Body of pancreas (tissue), 4 donors: Measurements from ENCODE around the gene ARID1A. TPM values are rescaled to one million over a fixed set of nuclear protein-coding genes. Genes with fewer than 3 reads are reported as not detected.

ENCODE experiments used
- ATAC-seq: fragments of 150-250 bp; one replicate; pipeline ENCODE4 v1.9.1; 2016
- DNase-seq, 4 donors: peaks; one replicate each; pipeline ENCODE4 v3.0.0-alpha.2; 2019
- H3K27ac ChIP-seq, 4 donors: fragments of 200-600 bp; sonication (generic); 1 replicate in 3 of 4; 2 replicates in 1 of 4; pipeline versions ENCODE4 v1.5.1 to v1.6.1; 2016 to 2019; ENCODE audit warnings: mild to moderate bottlenecking in 1 of 4, mixed read lengths in 1 of 4, moderate library complexity in 1 of 4
- H3K27me3 ChIP-seq, 2 donors: fragments of 200-600 bp; sonication (generic); one replicate each; pipeline ENCODE4 v1.6.0; 2016; ENCODE audit warnings: mild to moderate bottlenecking in 1 of 2
- H3K36me3 ChIP-seq, 2 donors: fragments of 200-600 bp; sonication (generic); replicated peaks in 1 of 2; 2 replicates each; pipeline ENCODE4 v1.5.1; 2016; ENCODE audit warnings: low read depth in 2 of 2; ENCODE audit not compliant: insufficient read depth in 1 of 2
- H3K4me1 ChIP-seq: fragments of 200-600 bp; sonication (generic); one replicate; pipeline ENCODE4 v1.6.0; 2016
- H3K4me3 ChIP-seq, 2 donors: fragments of 200-600 bp; sonication (generic); 1 replicate in 1 of 2; 2 replicates in 1 of 2; pipeline ENCODE4 v1.5.1; 2016 to 2019
- H3K9me3 ChIP-seq, 3 donors: fragments of 200-600 bp; sonication (generic); 1 replicate in 2 of 3; 2 replicates in 1 of 3; pipeline ENCODE4 v1.5.1; 2016
- CTCF ChIP-seq, 7 experiments: fragments of 450-650 bp in 4 of 7; fragments of 200-600 bp in 3 of 7; sonication (generic) in 3 of 7; IDR thresholded peaks; one replicate each; pipeline ENCODE4 v1.5.1; 2016 to 2019; ENCODE audit warnings: antibody characterized with exemption in 7 of 7
- POLR2A ChIP-seq, 3 donors: fragments of 450-650 bp; IDR thresholded peaks; one replicate each; pipeline ENCODE4 v1.6.1; 2016; ENCODE audit warnings: antibody characterized with exemption in 3 of 3, mild to moderate bottlenecking in 2 of 3
- WGBS, 2 donors: methylation state at CpG; one replicate each; pipeline ENCODE4 v1.1.5; 2017; 5-methylcytosine and 5-hydroxymethylcytosine counted together
- intact Hi-C: fragments of 100-400 bp; cut with DNase I; formaldehyde crosslinking; loops from one replicate; pipeline ENCODE4 v1.15.1; 2023
- total RNA-seq, 2 donors: library from RNA; depleted of rRNA; stranded (reverse); fragments of >200 nt; gene quantifications; one replicate each; pipeline ENCODE4 v1.1.0, GENCODE V29; 2016

The ARID1A gene
- total RNA-seq, 2 donors from 2014 or later = 23.7 to 25.9 TPM

DNA sequence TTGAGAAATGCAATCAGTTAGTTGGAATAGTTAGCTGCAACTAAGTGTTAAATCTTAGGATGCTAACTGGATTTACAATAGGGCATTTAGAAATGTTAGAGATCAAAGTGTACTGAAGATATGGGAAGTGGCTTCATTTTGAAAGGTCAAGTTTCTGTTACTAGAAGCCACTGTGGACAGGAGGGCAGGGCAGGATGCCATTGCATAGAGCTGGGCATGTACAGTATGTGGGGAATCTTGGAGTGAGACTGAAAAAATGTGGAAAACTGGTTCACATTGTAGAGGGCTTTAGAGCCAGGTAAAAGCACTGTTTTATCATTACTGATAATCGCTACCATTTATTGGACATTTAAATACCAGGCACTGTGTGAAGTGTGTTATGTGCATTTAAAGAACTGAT is 31.0 kb downstream of the ARID1A start:
- intact Hi-C loops = loop anchor here (5.0 kb wide), 1 partner anchor 41 kb away; no protein-coding TSS in a partner anchor

DNA sequence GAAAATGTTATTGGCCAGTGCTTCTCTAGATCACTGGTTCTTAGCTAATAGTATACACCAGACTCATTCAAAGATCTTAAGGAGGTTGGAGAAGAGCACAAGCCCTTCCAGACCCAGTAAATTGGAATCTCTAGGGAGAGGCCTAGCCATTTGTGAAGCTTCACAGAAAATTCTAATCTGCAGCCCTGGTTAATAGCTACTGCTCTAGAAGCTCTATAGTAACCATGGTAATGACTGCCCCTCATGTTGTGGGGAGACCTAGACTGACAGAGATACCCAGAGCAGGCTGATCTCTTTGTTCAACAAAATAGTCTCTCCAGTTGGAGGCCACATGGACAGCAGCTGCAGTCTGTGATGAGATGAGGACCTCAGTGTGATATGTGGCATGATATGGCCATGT is 31.7 kb downstream of the ARID1A start:
- intact Hi-C loops = loop anchor here (5.0 kb wide), 1 partner anchor 40 kb away; no protein-coding TSS in a partner anchor
- H3K9me3 ChIP-seq = no peaks in the 10 kb centered on the region
- H3K27me3 ChIP-seq = no peaks in the 10 kb centered on the region
- peaks cover 0 to 10% of the 10 kb centered on the region in 2 donors for H3K36me3 ChIP-seq
- H3K4me3 ChIP-seq = no peak overlapping the region
- peaks cover 52% of the 10 kb centered on the region for H3K4me1 ChIP-seq
- no peak overlapping the region for H3K27ac ChIP-seq
- DNase-seq (no peak), ATAC-seq (no peak)
- TF ChIP-seq CTCF (IDR thresholded peaks at IDR 0.05) (no peak), POLR2A (IDR thresholded peaks at IDR 0.05) (no peak)

More for the DNA sequence above, 31.0 kb downstream of the ARID1A start:
- WGBS, 2 donors = 81 to 87% methylated on average over 1 of the region's 1 CpG
- TF ChIP-seq POLR2A (IDR thresholded peaks at IDR 0.05) (no peak), CTCF (IDR thresholded peaks at IDR 0.05) (no peak)
- no peaks in the 10 kb centered on the region for H3K9me3 ChIP-seq
- peaks cover 59% of the 10 kb centered on the region for H3K4me1 ChIP-seq
- ATAC-seq = no peak
- H3K36me3 ChIP-seq = peaks cover 0 to 9% of the 10 kb centered on the region in 2 donors
- no peak for DNase-seq
- H3K27me3 ChIP-seq = no peaks in the 10 kb centered on the region
- no peak overlapping the region for H3K4me3 ChIP-seq
- no peak overlapping the region for H3K27ac ChIP-seq

DNA sequence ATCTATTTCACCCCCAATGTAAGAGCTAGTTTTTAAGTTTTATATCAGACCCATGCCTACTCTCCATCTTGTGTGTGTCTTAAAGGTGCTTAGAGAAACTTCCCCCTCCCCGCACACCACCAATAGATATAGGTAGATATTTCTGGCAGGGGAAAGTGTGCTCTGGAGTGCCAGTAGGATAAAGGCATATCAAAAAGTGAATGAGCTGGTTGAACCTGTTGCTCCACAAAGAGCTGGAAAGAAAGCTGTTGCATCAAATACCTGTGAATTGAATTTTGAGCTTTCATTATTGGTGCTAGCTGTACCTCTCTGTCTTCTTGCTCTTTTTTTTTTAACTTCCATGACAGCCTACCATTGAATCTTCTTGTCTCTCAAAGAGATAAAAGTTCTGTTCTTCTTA is 32.8 kb downstream of the ARID1A start:
- Histone ChIP-seq H3K4me3 (no peak overlapping the region), H3K36me3 (peaks cover 0 to 20% of the 10 kb centered on the region in 2 donors), H3K27me3 (no peaks in the 10 kb centered on the region), H3K27ac (no peak overlapping the region), H3K4me1 (peaks cover 41% of the 10 kb centered on the region), H3K9me3 (no peaks in the 10 kb centered on the region)
- intact Hi-C loops = loop anchor here (5.0 kb wide), 1 partner anchor 39 kb away; no protein-coding TSS in a partner anchor
- ATAC-seq = no peak
- 11 to 55% methylated on average over 1 of the region's 1 CpG for WGBS, 2 donors
- TF ChIP-seq POLR2A (IDR thresholded peaks at IDR 0.05) (no peak), CTCF (IDR thresholded peaks at IDR 0.05) (no peak)
- no peak for DNase-seq

GRCh38 chr1:26729633-26730032 is 33.8 kb downstream of the ARID1A start:
- no peak for TF ChIP-seq POLR2A (IDR thresholded peaks at IDR 0.05)
- no peak for TF ChIP-seq CTCF (IDR thresholded peaks at IDR 0.05)
- no peak for ATAC-seq
- no peaks in the 10 kb centered on the region for H3K9me3 ChIP-seq
- H3K4me1 ChIP-seq = peaks cover 31% of the 10 kb centered on the region
- no peak for DNase-seq
- 90 to 92% methylated on average over 4 to 12 of the region's 12 CpGs for WGBS, 2 donors
- no peaks in the 10 kb centered on the region for H3K27me3 ChIP-seq
- no peak overlapping the region for H3K27ac ChIP-seq
- peaks cover 0 to 22% of the 10 kb centered on the region in 2 donors for H3K36me3 ChIP-seq
- no peak overlapping the region for H3K4me3 ChIP-seq
- intact Hi-C loops = loop anchor here (5.0 kb wide), 1 partner anchor 38 kb away; no protein-coding TSS in a partner anchor

GRCh38 chr1:26730695-26731094 is 34.9 kb downstream of the ARID1A start:
- no peak for TF ChIP-seq CTCF (IDR thresholded peaks at IDR 0.05)
- no peak for TF ChIP-seq POLR2A (IDR thresholded peaks at IDR 0.05)
- H3K27ac ChIP-seq = no peak overlapping the region
- intact Hi-C loops = no loop called here
- DNase-seq (no peak), ATAC-seq (no peak)
- H3K4me1 ChIP-seq = peaks cover 29% of the 10 kb centered on the region
- 81 to 90% methylated on average over 2 of the region's 2 CpGs for WGBS, 2 donors
- H3K9me3 ChIP-seq = no peaks in the 10 kb centered on the region
- H3K36me3 ChIP-seq = peaks cover 0 to 23% of the 10 kb centered on the region in 2 donors
- no peaks in the 10 kb centered on the region for H3K27me3 ChIP-seq
- no peak overlapping the region for H3K4me3 ChIP-seq
